PC-3 (cell line): ENCODE measurements around the gene RFESD.

Experiments
- CTCF ChIP-seq: fragments of 300-600 bp; sonication (generic); conservative IDR thresholded peaks from 2 replicates; pipeline ENCODE4 v1.5.1; 2017; ENCODE audit warnings: antibody characterized with exemption, low read depth, mild to moderate bottlenecking, low read length
- EZH2 ChIP-seq: fragments of 300-600 bp; sonication (generic); IDR thresholded peaks from one replicate; pipeline ENCODE4 v1.6.1; 2017; ENCODE audit warnings: antibody characterized with exemption, mild to moderate bottlenecking, low read length; ENCODE audit not compliant: unreplicated experiment
- EZH2phosphoT487 ChIP-seq: fragments of 300-600 bp; sonication (generic); IDR thresholded peaks from 2 replicates; pipeline ENCODE4 v1.6.1; 2018; ENCODE audit warnings: mild to moderate bottlenecking, antibody characterized with exemption, low read length, borderline replicate concordance

DNA sequence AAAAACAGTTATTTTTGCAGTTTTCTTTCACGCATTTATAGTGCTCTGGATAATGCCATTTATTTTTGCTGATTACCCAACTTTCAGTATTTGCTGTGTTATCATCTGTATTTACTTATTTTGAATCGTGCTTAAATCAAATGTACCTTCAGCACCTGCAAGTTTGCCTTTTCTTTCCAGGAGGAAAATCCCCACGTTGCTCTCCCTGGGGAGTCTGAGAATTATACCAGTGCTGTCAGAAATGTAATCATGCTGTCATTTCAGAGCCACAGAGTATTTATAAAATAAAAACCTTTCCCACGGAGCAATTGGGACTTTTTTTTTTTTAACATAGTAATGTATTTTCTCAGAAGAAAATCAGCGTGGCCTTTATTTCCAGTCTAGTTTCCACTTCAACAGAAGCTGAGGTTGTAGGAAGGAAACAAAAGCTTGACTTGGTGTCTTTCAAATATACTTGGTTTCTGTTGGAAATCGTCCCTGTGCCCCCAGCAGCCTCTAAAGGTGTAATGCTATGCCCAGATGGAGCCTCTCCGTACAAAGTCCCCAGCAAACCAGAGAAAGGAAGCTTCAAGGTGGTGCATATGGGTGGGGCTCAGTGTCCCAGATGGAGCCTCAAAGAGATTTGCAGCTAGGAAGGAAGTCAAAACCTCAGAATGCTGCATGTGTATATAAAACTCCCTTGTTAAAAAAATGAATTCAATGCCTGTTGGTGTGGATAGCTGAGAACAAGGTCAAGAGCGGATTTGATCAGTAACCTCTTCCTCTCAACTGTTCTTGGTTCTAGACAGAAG lies 24.5 kb upstream of the RFESD start:
- no peak for TF ChIP-seq EZH2phosphoT487
- TF ChIP-seq CTCF = no peak
- TF ChIP-seq EZH2 = no peak
